ENCODE measurements around the gene EVI2A.

EVI2A gene

GRCh38 chr17:31272236-31272635, 49.2 kb downstream of the EVI2A start:
- no peak for DNase-seq

GRCh38 chr17:31269578-31269983, 51.8 kb downstream of the EVI2A start:
- DNase-seq, result no peak

- DNase-seq, result no peak
Observed at GRCh38 chr17:31269036-31269577, 52.3 kb downstream of the EVI2A start.

Measured in NCI-H748 treated with DMSO at 0.1 percent for 48 hours (cell line).